ENCODE data around the gene NTM.

Gene NTM

GRCh38 chr11:132158696-132159095, 788.3 kb downstream of the NTM start:
- no peak for TF ChIP-seq SPI1 (IDR thresholded peaks at IDR 0.05; ENCODE audit: low read depth, low read length)
- DNase-seq (ENCODE audit: insufficient read length, low spot score) (no peak), FAIRE-seq (no peak)

- DNase-seq (ENCODE audit: insufficient read length, low spot score) (no peak), FAIRE-seq (no peak)
- TF ChIP-seq POU2F2 (IDR thresholded peaks at IDR 0.05; ENCODE audit: low read depth, low read length) (no peak), PAX5 (IDR thresholded peaks at IDR 0.05; ENCODE audit: insufficient read depth, low read length, severe bottlenecking) (no peak), POLR2AphosphoS5 (IDR thresholded peaks at IDR 0.05; ENCODE audit: low read depth, low read length) (no peak), POLR2A (IDR thresholded peaks at IDR 0.05; ENCODE audit: low read depth, low read length) (no peak), TAF1 (IDR thresholded peaks at IDR 0.05; ENCODE audit: low read depth, low read length) (no peak), SPI1 (IDR thresholded peaks at IDR 0.05; ENCODE audit: low read depth, low read length) (no peak)
These were observed 791.1 kb downstream of the NTM start for GRCh38 chr11:132161403-132162078.

GRCh38 chr11:132168344-132168981, 798.0 kb downstream of the NTM start:
- DNase-seq (ENCODE audit: insufficient read length, low spot score) (no peak), FAIRE-seq (no peak)
- TF ChIP-seq POLR2AphosphoS5 (IDR thresholded peaks at IDR 0.05; ENCODE audit: low read depth, low read length) (no peak), TAF1 (IDR thresholded peaks at IDR 0.05; ENCODE audit: low read depth, low read length) (no peak), POU2F2 (IDR thresholded peaks at IDR 0.05; ENCODE audit: low read depth, low read length) (no peak), PAX5 (IDR thresholded peaks at IDR 0.05; ENCODE audit: insufficient read depth, low read length, severe bottlenecking) (no peak), SPI1 (IDR thresholded peaks at IDR 0.05; ENCODE audit: low read depth, low read length) (no peak), POLR2A (IDR thresholded peaks at IDR 0.05; ENCODE audit: low read depth, low read length) (no peak)

GRCh38 chr11:132171031-132171430, 800.6 kb downstream of the NTM start:
- FAIRE-seq (no peak), DNase-seq (ENCODE audit: insufficient read length, low spot score) (no peak)
- TF ChIP-seq PAX5 (IDR thresholded peaks at IDR 0.05; ENCODE audit: insufficient read depth, low read length, severe bottlenecking), result no peak
- TF ChIP-seq POU2F2 (IDR thresholded peaks at IDR 0.05; ENCODE audit: low read depth, low read length), result no peak
- TF ChIP-seq POLR2A (IDR thresholded peaks at IDR 0.05; ENCODE audit: low read depth, low read length), result no peak
- TF ChIP-seq TAF1 (IDR thresholded peaks at IDR 0.05; ENCODE audit: low read depth, low read length), result no peak
- no peak for TF ChIP-seq SPI1 (IDR thresholded peaks at IDR 0.05; ENCODE audit: low read depth, low read length)

GRCh38 chr11:132174362-132175255, 804.2 kb downstream of the NTM start:
- TF ChIP-seq POLR2AphosphoS5 (IDR thresholded peaks at IDR 0.05; ENCODE audit: low read depth, low read length) (no peak), POU2F2 (IDR thresholded peaks at IDR 0.05; ENCODE audit: low read depth, low read length) (no peak), POLR2A (IDR thresholded peaks at IDR 0.05; ENCODE audit: low read depth, low read length) (no peak), TAF1 (IDR thresholded peaks at IDR 0.05; ENCODE audit: low read depth, low read length) (no peak), PAX5 (IDR thresholded peaks at IDR 0.05; ENCODE audit: insufficient read depth, low read length, severe bottlenecking) (no peak), SPI1 (IDR thresholded peaks at IDR 0.05; ENCODE audit: low read depth, low read length) (no peak)
- DNase-seq (ENCODE audit: insufficient read length, low spot score), result no peak
- FAIRE-seq, result no peak

- DNase-seq (ENCODE audit: insufficient read length, low spot score) (no peak), FAIRE-seq (no peak)
- TF ChIP-seq TAF1 (IDR thresholded peaks at IDR 0.05; ENCODE audit: low read depth, low read length) (no peak), POU2F2 (IDR thresholded peaks at IDR 0.05; ENCODE audit: low read depth, low read length) (no peak), POLR2A (IDR thresholded peaks at IDR 0.05; ENCODE audit: low read depth, low read length) (no peak), PAX5 (IDR thresholded peaks at IDR 0.05; ENCODE audit: insufficient read depth, low read length, severe bottlenecking) (no peak), SPI1 (IDR thresholded peaks at IDR 0.05; ENCODE audit: low read depth, low read length) (no peak), POLR2AphosphoS5 (IDR thresholded peaks at IDR 0.05; ENCODE audit: low read depth, low read length) (no peak)
These were observed 806.7 kb downstream of the NTM start for GRCh38 chr11:132177106-132177505.

- TF ChIP-seq TAF1 (IDR thresholded peaks at IDR 0.05; ENCODE audit: low read depth, low read length), result no peak
- TF ChIP-seq SPI1 (IDR thresholded peaks at IDR 0.05; ENCODE audit: low read depth, low read length), result no peak
- TF ChIP-seq PAX5 (IDR thresholded peaks at IDR 0.05; ENCODE audit: insufficient read depth, low read length, severe bottlenecking), result no peak
- TF ChIP-seq POLR2A (IDR thresholded peaks at IDR 0.05; ENCODE audit: low read depth, low read length), result no peak
- TF ChIP-seq POU2F2 (IDR thresholded peaks at IDR 0.05; ENCODE audit: low read depth, low read length), result no peak
- TF ChIP-seq POLR2AphosphoS5 (IDR thresholded peaks at IDR 0.05; ENCODE audit: low read depth, low read length), result no peak
These were observed 813.7 kb downstream of the NTM start for GRCh38 chr11:132184079-132184478.

GRCh38 chr11:132185726-132186592, 815.5 kb downstream of the NTM start:
- DNase-seq (ENCODE audit: insufficient read length, low spot score), result no peak
- FAIRE-seq, result no peak
- TF ChIP-seq TAF1 (IDR thresholded peaks at IDR 0.05; ENCODE audit: low read depth, low read length), result no peak
- no peak for TF ChIP-seq POLR2AphosphoS5 (IDR thresholded peaks at IDR 0.05; ENCODE audit: low read depth, low read length)
- TF ChIP-seq SPI1 (IDR thresholded peaks at IDR 0.05; ENCODE audit: low read depth, low read length), result no peak
- no peak for TF ChIP-seq POLR2A (IDR thresholded peaks at IDR 0.05; ENCODE audit: low read depth, low read length)
- TF ChIP-seq POU2F2 (IDR thresholded peaks at IDR 0.05; ENCODE audit: low read depth, low read length), result no peak
- TF ChIP-seq PAX5 (IDR thresholded peaks at IDR 0.05; ENCODE audit: insufficient read depth, low read length, severe bottlenecking), result no peak

More at GRCh38 chr11:132184079-132184478, 813.7 kb downstream of the NTM start:
- FAIRE-seq (no peak), DNase-seq (ENCODE audit: insufficient read length, low spot score) (no peak)

All from GM12891 (cell line).